Sigmoid colon (tissue), 7 donors: ENCODE results near the gene CD58. TPM values are rescaled to one million over a fixed set of nuclear protein-coding genes. Genes with fewer than 3 reads are reported as not detected.

ENCODE experiments used
- DNase-seq: peaks from one replicate; pipeline ENCODE4 v3.0.0-alpha.2; 2019
- H3K27ac ChIP-seq, 4 donors: fragments of 200-600 bp; sonication (generic); one replicate each; pipeline ENCODE4 v1.5.1; 2016 to 2019; ENCODE audit warnings: mild to moderate bottlenecking in 1 of 4
- H3K27me3 ChIP-seq, 3 donors: fragments of 200-600 bp; sonication (generic); one replicate each; pipeline ENCODE4 v1.5.1; 2019; ENCODE audit warnings: mild to moderate bottlenecking in 1 of 3
- H3K36me3 ChIP-seq, 4 donors: fragments of 200-600 bp; sonication (generic); one replicate each; pipeline ENCODE4 v1.5.1; 2016 to 2019
- H3K4me1 ChIP-seq, 4 donors: fragments of 200-600 bp; sonication (generic); one replicate each; pipeline ENCODE4 v1.5.1; 2017 to 2019
- H3K4me3 ChIP-seq, 4 donors: fragments of 200-600 bp; sonication (generic); one replicate each; pipeline ENCODE4 v1.5.1; 2017 to 2019; ENCODE audit warnings: mild to moderate bottlenecking in 2 of 4, moderate library complexity in 1 of 4
- H3K9me3 ChIP-seq, 4 donors: fragments of 200-600 bp in 3 of 4; sonication (generic) in 3 of 4; one replicate each; pipeline versions ENCODE4 v1.5.1 to v1.6.1; 2013 to 2019
- CTCF ChIP-seq, 4 experiments: fragments of 450-650 bp in 3 of 4; fragments of 200-600 bp in 1 of 4; IDR thresholded peaks; one replicate each; pipeline ENCODE4 v1.5.1; 2016 to 2019; ENCODE audit warnings: antibody characterized with exemption in 4 of 4, mild to moderate bottlenecking in 3 of 4, moderate library complexity in 2 of 4
- EP300 ChIP-seq, 4 donors: sonication (generic); formaldehyde crosslinking; IDR thresholded peaks; one replicate each; pipeline ENCODE4 v1.6.1; 2017; ENCODE audit warnings: antibody characterized with exemption in 4 of 4
- POLR2A ChIP-seq, 2 donors: fragments of 450-650 bp; IDR thresholded peaks; one replicate each; pipeline ENCODE4 v1.6.1; 2016; ENCODE audit warnings: antibody characterized with exemption in 2 of 2, mild to moderate bottlenecking in 2 of 2, moderate library complexity in 2 of 2
- POLR2AphosphoS5 ChIP-seq, 4 donors: sonication (generic); formaldehyde crosslinking; IDR thresholded peaks; one replicate each; pipeline ENCODE4 v1.6.1; 2017; ENCODE audit warnings: antibody characterized with exemption in 4 of 4
- WGBS, 2 donors: extraction: QIAGEN DNeasy Blood & Tissue Kit; methylation state at CpG; one replicate each; pipeline ENCODE4 v1.1.7; 2013; 5-methylcytosine and 5-hydroxymethylcytosine counted together
- intact Hi-C: fragments of 100-400 bp; cut with DNase I; formaldehyde crosslinking; loops from one replicate; pipeline ENCODE4 v1.15.1; 2023
- polyA plus RNA-seq, 3 donors: library from polyadenylated mRNA; stranded (reverse); fragments of 200-250 nt; gene quantifications; one replicate each; pipeline ENCODE4 v1.2.3, GENCODE V29; 2013
- total RNA-seq, 4 donors: library from RNA; depleted of rRNA; stranded (reverse); fragments of >200 nt; gene quantifications; one replicate each; pipeline ENCODE4 v1.1.0, GENCODE V29; 2016
- donor health status: healthy with polysubstance abuse.
- donor health status: Bipolar disorder and iron deficiency.
- donor health status: healthy.

The CD58 gene
- total and polyA plus RNA-seq, 7 donors: 8.4 to 36.6 (median 19.6) TPM

GRCh38 chr1:116485071-116485735, 85.6 kb downstream of the CD58 start:
- no peak overlapping the region for H3K4me3 ChIP-seq
- H3K27me3 ChIP-seq: no peaks in the 10 kb centered on the region
- H3K27ac ChIP-seq: no peak overlapping the region
- TF ChIP-seq EP300 (IDR thresholded peaks at IDR 0.05): no peak
- no peak for TF ChIP-seq POLR2A (IDR thresholded peaks at IDR 0.05)
- TF ChIP-seq CTCF (IDR thresholded peaks at IDR 0.05): peak; percentile 60 to 89 (median 78)
- no peak for TF ChIP-seq POLR2AphosphoS5 (IDR thresholded peaks at IDR 0.05)
- peak; percentile 88 for DNase-seq
- no peaks in the 10 kb centered on the region for H3K36me3 ChIP-seq
- intact Hi-C loops: loop anchor here (1.0 to 2.0 kb wide), 3 partner anchors 124 to 346 kb away; no protein-coding TSS in a partner anchor
- 25 to 37% methylated on average over 6 of the region's 6 CpGs for WGBS, 2 donors
- no peaks in the 10 kb centered on the region for H3K9me3 ChIP-seq
- peaks cover 0 to 3% (median 0%) of the 10 kb centered on the region in 4 donors for H3K4me1 ChIP-seq

GRCh38 chr1:116483481-116484309, 87.1 kb downstream of the CD58 start:
- no peak overlapping the region for H3K4me3 ChIP-seq
- no peak for DNase-seq
- intact Hi-C loops: loop anchor here (2.0 kb wide), 1 partner anchor 123 kb away; no protein-coding TSS in a partner anchor
- TF ChIP-seq POLR2A (IDR thresholded peaks at IDR 0.05) (no peak), POLR2AphosphoS5 (IDR thresholded peaks at IDR 0.05) (no peak), EP300 (IDR thresholded peaks at IDR 0.05) (no peak), CTCF (IDR thresholded peaks at IDR 0.05) (no peak)
- H3K36me3 ChIP-seq: no peaks in the 10 kb centered on the region
- no peak overlapping the region for H3K27ac ChIP-seq
- WGBS, 2 donors: 33 to 74% methylated on average over 11 of the region's 11 CpGs
- no peaks in the 10 kb centered on the region for H3K9me3 ChIP-seq
- peaks cover 0 to 3% (median 0%) of the 10 kb centered on the region in 4 donors for H3K4me1 ChIP-seq
- H3K27me3 ChIP-seq: no peaks in the 10 kb centered on the region

GRCh38 chr1:116482490-116482889, 88.3 kb downstream of the CD58 start:
- Histone ChIP-seq H3K27ac (no peak overlapping the region), H3K4me1 (peaks cover 0 to 3% (median 0%) of the 10 kb centered on the region in 4 donors), H3K27me3 (no peaks in the 10 kb centered on the region), H3K36me3 (no peaks in the 10 kb centered on the region), H3K4me3 (no peak overlapping the region), H3K9me3 (no peaks in the 10 kb centered on the region)
- WGBS, 2 donors: 50 to 78% methylated on average over 2 of the region's 2 CpGs
- no peak for DNase-seq
- TF ChIP-seq POLR2AphosphoS5 (IDR thresholded peaks at IDR 0.05) (no peak), CTCF (IDR thresholded peaks at IDR 0.05) (no peak), POLR2A (IDR thresholded peaks at IDR 0.05) (no peak), EP300 (IDR thresholded peaks at IDR 0.05) (no peak)
- intact Hi-C loops: no loop called here

- Histone ChIP-seq H3K27me3 (no peaks in the 10 kb centered on the region), H3K4me1 (peaks cover 0 to 3% (median 0%) of the 10 kb centered on the region in 4 donors), H3K27ac (no peak overlapping the region), H3K36me3 (no peaks in the 10 kb centered on the region), H3K4me3 (no peak overlapping the region), H3K9me3 (no peaks in the 10 kb centered on the region)
- no peak for TF ChIP-seq POLR2AphosphoS5 (IDR thresholded peaks at IDR 0.05)
- no peak for TF ChIP-seq EP300 (IDR thresholded peaks at IDR 0.05)
- no peak for TF ChIP-seq CTCF (IDR thresholded peaks at IDR 0.05)
- no peak for TF ChIP-seq POLR2A (IDR thresholded peaks at IDR 0.05)
- DNase-seq: no peak
- 25 to 63% methylated on average over 3 of the region's 3 CpGs for WGBS, 2 donors
- intact Hi-C loops: no loop called here
Observed at GRCh38 chr1:116481934-116482333, 88.9 kb downstream of the CD58 start.
